Measurements from ENCODE around the gene FUT3.

DNA sequence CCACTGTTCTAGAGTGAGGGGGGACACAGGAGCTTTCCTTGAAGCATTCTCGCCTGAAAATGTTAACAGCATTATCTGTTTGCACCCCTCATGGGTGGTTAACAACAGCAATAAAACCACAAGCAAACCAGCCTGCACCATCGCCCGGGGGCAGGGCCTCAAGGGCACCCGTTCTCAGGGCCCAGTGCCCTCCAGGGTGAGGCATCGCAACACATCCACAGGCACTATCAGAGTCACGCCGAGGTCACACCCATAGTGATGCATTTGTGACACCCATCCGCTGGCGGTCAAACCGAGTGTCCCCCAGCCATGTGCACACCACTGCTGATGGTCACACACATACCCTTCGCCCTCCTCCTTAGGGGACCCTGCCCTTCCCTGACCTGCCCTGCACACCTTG lies 14.5 kb upstream of the FUT3 start:
- TF ChIP-seq, protein P1, sequence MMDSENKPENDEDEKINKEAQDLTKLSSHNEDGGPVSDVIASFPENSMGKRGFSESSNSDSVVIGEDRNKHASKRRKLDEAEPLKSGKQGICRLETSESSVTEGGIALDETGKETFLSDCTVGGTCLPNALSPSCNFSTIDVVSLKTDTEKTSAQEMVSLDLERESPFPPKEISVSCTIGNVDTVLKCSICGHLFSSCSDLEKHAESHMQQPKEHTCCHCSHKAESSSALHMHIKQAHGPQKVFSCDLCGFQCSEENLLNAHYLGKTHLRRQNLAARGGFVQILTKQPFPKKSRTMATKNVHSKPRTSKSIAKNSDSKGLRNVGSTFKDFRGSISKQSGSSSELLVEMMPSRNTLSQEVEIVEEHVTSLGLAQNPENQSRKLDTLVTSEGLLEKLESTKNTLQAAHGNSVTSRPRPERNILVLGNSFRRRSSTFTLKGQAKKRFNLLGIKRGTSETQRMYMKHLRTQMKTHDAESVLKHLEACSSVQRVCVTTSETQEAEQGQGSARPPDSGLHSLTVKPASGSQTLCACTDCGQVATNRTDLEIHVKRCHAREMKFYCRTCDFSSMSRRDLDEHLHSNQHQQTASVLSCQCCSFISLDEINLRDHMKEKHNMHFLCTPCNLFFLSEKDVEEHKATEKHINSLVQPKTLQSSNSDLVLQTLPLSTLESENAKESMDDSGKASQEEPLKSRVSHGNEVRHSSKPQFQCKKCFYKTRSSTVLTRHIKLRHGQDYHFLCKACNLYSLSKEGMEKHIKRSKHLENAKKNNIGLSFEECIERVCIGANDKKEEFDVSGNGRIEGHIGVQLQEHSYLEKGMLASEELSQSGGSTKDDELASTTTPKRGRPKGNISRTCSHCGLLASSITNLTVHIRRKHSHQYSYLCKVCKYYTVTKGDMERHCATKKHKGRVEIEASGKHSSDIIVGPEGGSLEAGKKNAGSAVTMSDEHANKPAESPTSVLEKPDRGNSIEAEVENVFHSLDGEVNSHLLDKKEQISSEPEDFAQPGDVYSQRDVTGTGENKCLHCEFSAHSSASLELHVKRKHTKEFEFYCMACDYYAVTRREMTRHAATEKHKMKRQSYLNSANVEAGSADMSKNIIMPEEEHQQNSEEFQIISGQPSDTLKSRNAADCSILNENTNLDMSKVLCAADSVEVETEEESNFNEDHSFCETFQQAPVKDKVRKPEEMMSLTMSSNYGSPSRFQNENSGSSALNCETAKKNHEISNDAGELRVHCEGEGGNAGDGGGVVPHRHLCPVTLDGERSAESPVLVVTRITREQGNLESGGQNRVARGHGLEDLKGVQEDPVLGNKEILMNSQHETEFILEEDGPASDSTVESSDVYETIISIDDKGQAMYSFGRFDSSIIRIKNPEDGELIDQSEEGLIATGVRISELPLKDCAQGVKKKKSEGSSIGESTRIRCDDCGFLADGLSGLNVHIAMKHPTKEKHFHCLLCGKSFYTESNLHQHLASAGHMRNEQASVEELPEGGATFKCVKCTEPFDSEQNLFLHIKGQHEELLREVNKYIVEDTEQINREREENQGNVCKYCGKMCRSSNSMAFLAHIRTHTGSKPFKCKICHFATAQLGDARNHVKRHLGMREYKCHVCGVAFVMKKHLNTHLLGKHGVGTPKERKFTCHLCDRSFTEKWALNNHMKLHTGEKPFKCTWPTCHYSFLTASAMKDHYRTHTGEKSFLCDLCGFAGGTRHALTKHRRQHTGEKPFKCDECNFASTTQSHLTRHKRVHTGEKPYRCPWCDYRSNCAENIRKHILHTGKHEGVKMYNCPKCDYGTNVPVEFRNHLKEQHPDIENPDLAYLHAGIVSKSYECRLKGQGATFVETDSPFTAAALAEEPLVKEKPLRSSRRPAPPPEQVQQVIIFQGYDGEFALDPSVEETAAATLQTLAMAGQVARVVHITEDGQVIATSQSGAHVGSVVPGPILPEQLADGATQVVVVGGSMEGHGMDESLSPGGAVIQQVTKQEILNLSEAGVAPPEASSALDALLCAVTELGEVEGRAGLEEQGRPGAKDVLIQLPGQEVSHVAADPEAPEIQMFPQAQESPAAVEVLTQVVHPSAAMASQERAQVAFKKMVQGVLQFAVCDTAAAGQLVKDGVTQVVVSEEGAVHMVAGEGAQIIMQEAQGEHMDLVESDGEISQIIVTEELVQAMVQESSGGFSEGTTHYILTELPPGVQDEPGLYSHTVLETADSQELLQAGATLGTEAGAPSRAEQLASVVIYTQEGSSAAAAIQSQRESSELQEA (IDR thresholded peaks at IDR 0.05; ENCODE audit: low read depth) = no peak
- no peak for TF ChIP-seq JUNB (CRISPR knock-in tag; conservative IDR thresholded peaks at IDR 0.05)
- TF ChIP-seq PTBP1 (IDR thresholded peaks at IDR 0.05; ENCODE audit: low read depth, low read length) = no peak
- TF ChIP-seq, protein P2, sequence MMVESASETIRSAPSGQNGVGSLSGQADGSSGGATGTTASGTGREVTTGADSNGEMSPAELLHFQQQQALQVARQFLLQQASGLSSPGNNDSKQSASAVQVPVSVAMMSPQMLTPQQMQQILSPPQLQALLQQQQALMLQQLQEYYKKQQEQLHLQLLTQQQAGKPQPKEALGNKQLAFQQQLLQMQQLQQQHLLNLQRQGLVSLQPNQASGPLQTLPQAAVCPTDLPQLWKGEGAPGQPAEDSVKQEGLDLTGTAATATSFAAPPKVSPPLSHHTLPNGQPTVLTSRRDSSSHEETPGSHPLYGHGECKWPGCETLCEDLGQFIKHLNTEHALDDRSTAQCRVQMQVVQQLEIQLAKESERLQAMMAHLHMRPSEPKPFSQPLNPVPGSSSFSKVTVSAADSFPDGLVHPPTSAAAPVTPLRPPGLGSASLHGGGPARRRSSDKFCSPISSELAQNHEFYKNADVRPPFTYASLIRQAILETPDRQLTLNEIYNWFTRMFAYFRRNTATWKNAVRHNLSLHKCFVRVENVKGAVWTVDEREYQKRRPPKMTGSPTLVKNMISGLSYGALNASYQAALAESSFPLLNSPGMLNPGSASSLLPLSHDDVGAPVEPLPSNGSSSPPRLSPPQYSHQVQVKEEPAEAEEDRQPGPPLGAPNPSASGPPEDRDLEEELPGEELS (CRISPR knock-in tag; IDR thresholded peaks at IDR 0.05; ENCODE audit: borderline replicate concordance) = no peak
- TF ChIP-seq YY1 (IDR thresholded peaks at IDR 0.05; ENCODE audit: borderline replicate concordance in 1 of 3, control insufficient read depth in 1 of 3, extremely low read depth in 1 of 3, insufficient read depth in 3 of 3, insufficient read length in 1 of 3, insufficient replicate concordance in 2 of 3, low read depth in 1 of 3, low read length in 2 of 3) = no peak
- no peak for TF ChIP-seq ARNT (IDR thresholded peaks at IDR 0.05)
- TF ChIP-seq XRCC3 (IDR thresholded peaks at IDR 0.05) = no peak
- TF ChIP-seq COPS2 (conservative IDR thresholded peaks at IDR 0.05) = no peak
- TF ChIP-seq EGR1 (conservative IDR thresholded peaks at IDR 0.05) = no peak
- no peak for TF ChIP-seq POLR2AphosphoS2 (IDR thresholded peaks at IDR 0.05; ENCODE audit: low read length)
- TF ChIP-seq, protein P3, sequence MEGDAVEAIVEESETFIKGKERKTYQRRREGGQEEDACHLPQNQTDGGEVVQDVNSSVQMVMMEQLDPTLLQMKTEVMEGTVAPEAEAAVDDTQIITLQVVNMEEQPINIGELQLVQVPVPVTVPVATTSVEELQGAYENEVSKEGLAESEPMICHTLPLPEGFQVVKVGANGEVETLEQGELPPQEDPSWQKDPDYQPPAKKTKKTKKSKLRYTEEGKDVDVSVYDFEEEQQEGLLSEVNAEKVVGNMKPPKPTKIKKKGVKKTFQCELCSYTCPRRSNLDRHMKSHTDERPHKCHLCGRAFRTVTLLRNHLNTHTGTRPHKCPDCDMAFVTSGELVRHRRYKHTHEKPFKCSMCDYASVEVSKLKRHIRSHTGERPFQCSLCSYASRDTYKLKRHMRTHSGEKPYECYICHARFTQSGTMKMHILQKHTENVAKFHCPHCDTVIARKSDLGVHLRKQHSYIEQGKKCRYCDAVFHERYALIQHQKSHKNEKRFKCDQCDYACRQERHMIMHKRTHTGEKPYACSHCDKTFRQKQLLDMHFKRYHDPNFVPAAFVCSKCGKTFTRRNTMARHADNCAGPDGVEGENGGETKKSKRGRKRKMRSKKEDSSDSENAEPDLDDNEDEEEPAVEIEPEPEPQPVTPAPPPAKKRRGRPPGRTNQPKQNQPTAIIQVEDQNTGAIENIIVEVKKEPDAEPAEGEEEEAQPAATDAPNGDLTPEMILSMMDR (IDR thresholded peaks at IDR 0.05 in 2 of 3, conservative IDR thresholded peaks at IDR 0.05 in 1 of 3; ENCODE audit: insufficient read depth in 2 of 3, low read depth in 1 of 3, low read length in 3 of 3) = no peak
- no peak for TF ChIP-seq SP1 (CRISPR knock-in tag; IDR thresholded peaks at IDR 0.05)
- TF ChIP-seq CREB1 (IDR thresholded peaks at IDR 0.05) = no peak
- TF ChIP-seq CREB1 (CRISPR knock-in tag; IDR thresholded peaks at IDR 0.05) = no peak

Data from K562 (cell line).